Measurements from ENCODE around the gene ITK. TPM values are rescaled to one million over a fixed set of nuclear protein-coding genes. Genes with fewer than 3 reads are reported as not detected.

Gene ITK
- total and polyA plus RNA-seq, 12 donors, result 0.22 to 2.7 (median 0.92) TPM; not detected in 1

DNA sequence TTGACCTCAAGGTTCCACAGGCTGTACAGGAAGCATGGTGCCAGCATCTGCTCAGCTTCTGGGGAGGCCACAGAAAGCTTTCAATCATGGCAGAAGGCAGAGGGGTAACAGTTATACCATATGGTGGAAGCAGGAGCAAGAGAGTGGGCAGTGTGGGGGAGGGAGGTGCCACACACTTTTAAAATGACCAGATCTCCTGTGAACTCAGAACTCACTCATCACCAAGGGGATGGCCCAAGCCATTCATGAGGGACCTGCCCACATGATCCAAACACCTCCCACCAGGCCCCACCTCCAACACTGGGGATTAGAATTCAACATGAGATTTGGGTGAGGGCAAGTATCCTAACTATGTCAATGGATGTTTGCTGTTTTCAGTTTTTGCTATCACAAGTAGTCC, 101.5 kb downstream of the ITK start:
- no peak overlapping the region for H3K27ac ChIP-seq
- no peak for DNase-seq
- no peak overlapping the region for H3K4me3 ChIP-seq
- TF ChIP-seq, protein P1, sequence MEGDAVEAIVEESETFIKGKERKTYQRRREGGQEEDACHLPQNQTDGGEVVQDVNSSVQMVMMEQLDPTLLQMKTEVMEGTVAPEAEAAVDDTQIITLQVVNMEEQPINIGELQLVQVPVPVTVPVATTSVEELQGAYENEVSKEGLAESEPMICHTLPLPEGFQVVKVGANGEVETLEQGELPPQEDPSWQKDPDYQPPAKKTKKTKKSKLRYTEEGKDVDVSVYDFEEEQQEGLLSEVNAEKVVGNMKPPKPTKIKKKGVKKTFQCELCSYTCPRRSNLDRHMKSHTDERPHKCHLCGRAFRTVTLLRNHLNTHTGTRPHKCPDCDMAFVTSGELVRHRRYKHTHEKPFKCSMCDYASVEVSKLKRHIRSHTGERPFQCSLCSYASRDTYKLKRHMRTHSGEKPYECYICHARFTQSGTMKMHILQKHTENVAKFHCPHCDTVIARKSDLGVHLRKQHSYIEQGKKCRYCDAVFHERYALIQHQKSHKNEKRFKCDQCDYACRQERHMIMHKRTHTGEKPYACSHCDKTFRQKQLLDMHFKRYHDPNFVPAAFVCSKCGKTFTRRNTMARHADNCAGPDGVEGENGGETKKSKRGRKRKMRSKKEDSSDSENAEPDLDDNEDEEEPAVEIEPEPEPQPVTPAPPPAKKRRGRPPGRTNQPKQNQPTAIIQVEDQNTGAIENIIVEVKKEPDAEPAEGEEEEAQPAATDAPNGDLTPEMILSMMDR (IDR thresholded peaks at IDR 0.05), result no peak
- no peak for TF ChIP-seq POLR2A (IDR thresholded peaks at IDR 0.05)
- peaks cover 0 to 7% of the 10 kb centered on the region in 2 donors for H3K4me1 ChIP-seq (replicated peaks in 1 of 2)
- no peaks in the 10 kb centered on the region for H3K9me3 ChIP-seq (replicated peaks in 1 of 3)
- intact Hi-C loops (cut with DNase I), result no loop called here
- no peaks in the 10 kb centered on the region for H3K36me3 ChIP-seq (replicated peaks in 1 of 2)
- no peaks in the 10 kb centered on the region for H3K27me3 ChIP-seq

DNA sequence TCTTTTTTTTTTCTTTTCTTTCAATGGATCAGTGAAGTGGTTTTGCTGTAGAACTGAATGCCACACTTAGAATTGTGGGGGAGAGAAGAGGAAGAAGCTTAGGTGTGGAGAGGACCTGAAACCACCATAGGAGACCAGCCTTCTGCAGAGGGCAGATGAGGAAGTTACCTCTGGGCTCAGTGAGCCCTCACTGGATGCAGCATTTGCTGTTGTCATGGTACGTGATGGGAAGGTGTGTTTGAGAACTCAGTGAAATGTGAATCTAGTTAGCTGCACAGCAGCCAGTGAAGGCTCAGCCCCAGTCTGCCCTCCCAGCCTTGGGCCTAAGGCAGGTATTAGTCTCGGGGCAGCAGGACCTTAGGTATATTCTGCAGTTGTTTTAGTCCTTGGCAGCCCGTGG, 102.8 kb downstream of the ITK start:
- no peaks in the 10 kb centered on the region for H3K9me3 ChIP-seq (replicated peaks in 1 of 3)
- intact Hi-C loops (cut with DNase I), result no loop called here
- H3K27me3 ChIP-seq, result no peaks in the 10 kb centered on the region
- no peak overlapping the region for H3K27ac ChIP-seq
- peaks cover 0 to 7% of the 10 kb centered on the region in 2 donors for H3K4me1 ChIP-seq (replicated peaks in 1 of 2)
- TF ChIP-seq, protein P1 (IDR thresholded peaks at IDR 0.05), result no peak
- no peak for TF ChIP-seq POLR2A (IDR thresholded peaks at IDR 0.05)
- no peaks in the 10 kb centered on the region for H3K36me3 ChIP-seq (replicated peaks in 1 of 2)
- H3K4me3 ChIP-seq, result no peak overlapping the region
- no peak for DNase-seq
- 59 to 82% (median 65%) methylated on average over 3 of the region's 3 CpGs for WGBS, 4 donors

DNA sequence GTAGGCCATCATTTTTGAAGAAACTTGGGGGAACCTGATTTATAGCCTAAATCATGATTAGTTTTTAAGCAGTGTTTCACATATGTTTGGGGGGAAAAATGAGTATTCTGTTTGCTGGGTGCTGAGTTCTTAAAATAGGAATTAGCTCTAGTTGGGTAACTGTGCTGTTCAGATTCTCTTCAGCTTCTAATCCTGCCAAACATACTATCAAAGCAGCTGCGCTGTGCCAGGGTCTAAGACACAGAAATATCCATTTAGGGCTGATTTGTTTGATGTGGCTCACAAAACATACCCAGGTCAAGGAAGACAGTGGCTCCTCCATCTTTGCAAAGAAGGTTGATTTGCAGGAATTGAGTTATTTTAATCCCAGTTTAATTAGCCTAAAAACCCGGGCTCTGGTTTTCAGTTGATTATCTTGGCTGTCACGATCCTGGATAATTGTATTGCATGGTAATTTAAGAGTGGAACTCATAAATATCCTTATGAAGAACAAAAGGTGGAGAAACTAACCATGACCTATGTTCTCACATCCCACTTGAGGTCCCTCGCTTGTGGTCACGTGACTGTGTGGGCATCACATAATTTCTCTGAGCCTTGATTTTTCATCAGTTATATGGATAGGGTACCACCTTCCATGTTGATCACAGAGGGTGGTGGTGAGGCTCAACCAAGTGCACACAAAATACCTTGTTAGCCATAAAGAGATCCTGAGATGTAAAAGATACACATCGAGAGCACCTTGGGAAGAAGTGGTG, 104.0 kb downstream of the ITK start:
- 85 to 92% (median 91%) methylated on average over 6 of the region's 6 CpGs for whole genome bisulfite sequencing, 4 donors
- intact Hi-C loops (cut with DNase I), result no loop called here

GRCh38 chr5:157285310-157286035, 104.8 kb downstream of the ITK start:
- H3K27ac ChIP-seq, result no peak overlapping the region
- DNase-seq, result no peak
- no peak for TF ChIP-seq POLR2A (IDR thresholded peaks at IDR 0.05)
- TF ChIP-seq, protein P1 (IDR thresholded peaks at IDR 0.05), result no peak
- intact Hi-C loops (cut with DNase I), result no loop called here
- whole genome bisulfite sequencing, 4 donors, result 87 to 93% (median 90%) methylated on average over 7 to 10 of the region's 10 CpGs
- H3K27me3 ChIP-seq, result no peaks in the 10 kb centered on the region
- H3K9me3 ChIP-seq (replicated peaks in 1 of 3), result no peaks in the 10 kb centered on the region
- H3K36me3 ChIP-seq (replicated peaks in 1 of 2), result no peaks in the 10 kb centered on the region
- H3K4me1 ChIP-seq (replicated peaks in 1 of 2), result peaks cover 0 to 20% of the 10 kb centered on the region in 2 donors
- H3K4me3 ChIP-seq, result no peak overlapping the region

More for the DNA sequence above, 104.0 kb downstream of the ITK start:
- Histone ChIP-seq H3K36me3 (replicated peaks in 1 of 2) (no peaks in the 10 kb centered on the region), H3K4me1 (replicated peaks in 1 of 2) (peaks cover 0 to 14% of the 10 kb centered on the region in 2 donors), H3K27me3 (no peaks in the 10 kb centered on the region), H3K4me3 (no peak overlapping the region), H3K27ac (no peak overlapping the region), H3K9me3 (replicated peaks in 1 of 3) (no peaks in the 10 kb centered on the region)
- TF ChIP-seq, protein P1 (IDR thresholded peaks at IDR 0.05), result no peak
- TF ChIP-seq POLR2A (IDR thresholded peaks at IDR 0.05), result no peak
- no peak for DNase-seq

Measured in adrenal gland (tissue), 12 donors.